Middle frontal gyrus (tissue), 1 donor: ENCODE data around the gene STOML2.
"Not testable (repeated sequence)": the region's sequence is repeated elsewhere in the genome, so short reads cannot be mapped to it uniquely, and the experiment has no call there.

Source experiments
- DNase-seq: peaks from one replicate; pipeline ENCODE4 v3.0.0-alpha.2; 2015; ENCODE audit warnings: low spot score; ENCODE audit errors: extremely low spot score

Gene STOML2

GRCh38 chr9:35102769-35103659 lies at the start of gene STOML2:
STOML2 (minus strand) TSS chr9:35103131; CDS start chr9:35103094, 37 bp downstream.
- DNase-seq: peak; percentile 94

- not testable (repeated sequence) for DNase-seq
Observed at GRCh38 chr9:35147941-35148563, 45.1 kb upstream of the STOML2 start.

GRCh38 chr9:35142037-35142436 lies 39.1 kb upstream of the STOML2 start:
- DNase-seq: no peak

- DNase-seq: no peak
Observed at GRCh38 chr9:35140093-35140492, 37.2 kb upstream of the STOML2 start.

- DNase-seq: no peak
Observed at GRCh38 chr9:35136866-35137265, 33.9 kb upstream of the STOML2 start.

- no peak for DNase-seq
Observed at GRCh38 chr9:35135988-35136387, 33.1 kb upstream of the STOML2 start.

- DNase-seq: no peak
Observed at GRCh38 chr9:35134920-35135319, 32.0 kb upstream of the STOML2 start.

- DNase-seq: peak; percentile 85
Observed at GRCh38 chr9:35116898-35117551, 14.1 kb upstream of the STOML2 start.

GRCh38 chr9:35116539-35116897 lies 13.6 kb upstream of the STOML2 start:
- no peak for DNase-seq

GRCh38 chr9:35115680-35116538 lies 13.0 kb upstream of the STOML2 start, which contains the start of gene ATOSB:
ATOSB (minus strand) TSS chr9:35115862; CDS start chr9:35108274, 7,588 bp downstream.
- peak; percentile 47 for DNase-seq

GRCh38 chr9:35114840-35115628 lies 12.1 kb upstream of the STOML2 start:
- DNase-seq: no peak

- DNase-seq: no peak
Observed at GRCh38 chr9:35114113-35114839, 11.3 kb upstream of the STOML2 start.

GRCh38 chr9:35112257-35113020 lies 9.5 kb upstream of the STOML2 start:
- DNase-seq: no peak

GRCh38 chr9:35111001-35111933 lies 8.3 kb upstream of the STOML2 start:
- peak; percentile 95 for DNase-seq

- DNase-seq: no peak
Observed at GRCh38 chr9:35110327-35110761, 7.4 kb upstream of the STOML2 start.

GRCh38 chr9:35108946-35109575 lies 6.1 kb upstream of the STOML2 start:
- no peak for DNase-seq

GRCh38 chr9:35108461-35108860 lies 5.5 kb upstream of the STOML2 start:
- no peak for DNase-seq
